ENCODE data around the gene LYZL4.

GRCh38 chr3:42397644-42398043, 12.8 kb downstream of the LYZL4 start:
- TF ChIP-seq POLR2AphosphoS5 (IDR thresholded peaks at IDR 0.05) (no peak), CTCF (IDR thresholded peaks at IDR 0.05) (no peak), EP300 (IDR thresholded peaks at IDR 0.05) (no peak), POLR2A (IDR thresholded peaks at IDR 0.05) (no peak)
